DOHH2 (cell line): Measurements from ENCODE around the gene KIF16B.

ENCODE experiments used
- H3F3A ChIP-seq: fragments of 200-600 bp; sonication (generic), shearing (Covaris generic); 2 replicates; pipeline ENCODE4 v1.6.0; 2016; ENCODE audit warnings: antibody characterized with exemption, mild to moderate bottlenecking; ENCODE audit not compliant: control insufficient read depth, insufficient read depth
- H3K27ac ChIP-seq: fragments of 200-600 bp; sonication (generic); 2 replicates; pipeline ENCODE4 v1.5.1; 2014; ENCODE audit warnings: low read depth, mild to moderate bottlenecking, low read length, moderate library complexity
- H3K27me3 ChIP-seq: fragments of 200-600 bp; sonication (generic); 2 replicates; pipeline ENCODE4 v1.6.1; 2014; ENCODE audit warnings: mild to moderate bottlenecking, low read length, mixed read lengths; ENCODE audit not compliant: control insufficient read depth
- H3K36me3 ChIP-seq: fragments of 200-600 bp; sonication (generic); 2 replicates; pipeline ENCODE4 v1.6.1; 2014; ENCODE audit warnings: mild to moderate bottlenecking, low read length, moderate library complexity, mixed read lengths; ENCODE audit not compliant: control insufficient read depth
- H3K4me1 ChIP-seq: fragments of 200-600 bp; sonication (generic); 2 replicates; pipeline ENCODE4 v1.6.1; 2014; ENCODE audit warnings: mild to moderate bottlenecking, low read length, mixed read lengths; ENCODE audit not compliant: control insufficient read depth
- H3K4me2 ChIP-seq: fragments of 200-600 bp; sonication (generic); 2 replicates; pipeline ENCODE4 v1.6.0; 2014; ENCODE audit warnings: mild to moderate bottlenecking, low read length, moderate library complexity
- H3K4me3 ChIP-seq: fragments of 200-600 bp; sonication (generic); 2 replicates; pipeline ENCODE4 v1.5.1; 2014; ENCODE audit warnings: mild to moderate bottlenecking, low read length, mixed read lengths
- H3K79me2 ChIP-seq: fragments of 200-600 bp; sonication (generic); 2 replicates; pipeline ENCODE4 v1.6.1; 2014; ENCODE audit warnings: mild to moderate bottlenecking, low read length, mixed read lengths; ENCODE audit not compliant: control insufficient read depth
- H3K9me2 ChIP-seq: fragments of 200-600 bp; sonication (generic); replicated peaks from 2 replicates; pipeline ENCODE4 v1.6.1; 2014; ENCODE audit warnings: mild to moderate bottlenecking, low read length, mixed read lengths; ENCODE audit not compliant: control insufficient read depth
- H3K9me3 ChIP-seq: fragments of 200-600 bp; sonication (generic); 2 replicates; pipeline ENCODE4 v1.6.1; 2014; ENCODE audit warnings: antibody characterized with exemption, low read length, mixed read lengths; ENCODE audit not compliant: control insufficient read depth, insufficient read depth
- H4K20me1 ChIP-seq: fragments of 200-600 bp; sonication (generic); 2 replicates; pipeline ENCODE4 v1.6.0; 2014; ENCODE audit warnings: low read depth, mild to moderate bottlenecking, antibody characterized with exemption, low read length, moderate library complexity; ENCODE audit not compliant: control insufficient read depth, insufficient read depth
- CTCF ChIP-seq: fragments of 200-600 bp; sonication (generic); IDR thresholded peaks from one replicate; pipeline ENCODE4 v1.5.1; 2014; ENCODE audit warnings: antibody characterized with exemption, mild to moderate bottlenecking, low read depth, low read length; ENCODE audit not compliant: poor library complexity, severe bottlenecking
- EZH2phosphoT487 ChIP-seq: fragments of 200-600 bp; sonication (generic); IDR thresholded peaks from 2 replicates; pipeline ENCODE4 v1.6.1; 2017; ENCODE audit warnings: borderline replicate concordance, mild to moderate bottlenecking, antibody characterized with exemption, low read length, moderate library complexity, mixed read lengths

The KIF16B gene

GRCh38 chr20:16351415-16351814, 221.8 kb downstream of the KIF16B start:
- Histone ChIP-seq H3K27ac (no peak overlapping the region), H3K27me3 (no peaks in the 10 kb centered on the region), H3F3A (no peaks in the 10 kb centered on the region), H3K4me2 (no peak overlapping the region), H3K4me1 (no peaks in the 10 kb centered on the region), H3K79me2 (no peaks in the 10 kb centered on the region), H3K4me3 (no peak overlapping the region), H3K9me2 (no peaks in the 10 kb centered on the region), H3K9me3 (no peaks in the 10 kb centered on the region), H3K36me3 (no peaks in the 10 kb centered on the region), H4K20me1 (no peaks in the 10 kb centered on the region)
- TF ChIP-seq EZH2phosphoT487, result no peak
- no peak for TF ChIP-seq CTCF

DNA sequence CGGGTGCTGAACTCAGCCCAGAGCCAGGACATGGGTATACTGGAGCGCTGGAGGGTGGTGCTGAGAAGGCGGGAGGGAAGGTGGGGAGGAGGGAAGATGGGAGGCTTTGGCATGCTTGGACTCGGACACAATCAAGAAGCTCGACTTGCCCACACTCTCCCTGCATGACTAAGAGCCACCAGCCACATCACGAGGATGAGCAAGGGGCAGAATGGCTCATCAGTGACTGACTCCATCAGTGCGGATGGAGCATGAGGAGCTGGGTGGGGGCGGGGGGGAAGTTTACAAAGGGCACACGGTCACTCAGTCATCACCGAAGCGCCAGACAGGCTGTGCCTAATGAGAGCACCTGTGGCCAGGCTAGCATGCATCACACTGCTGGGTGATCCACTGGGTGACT, 222.8 kb downstream of the KIF16B start:
- no peak overlapping the region for H3K4me2 ChIP-seq
- H3K79me2 ChIP-seq, result no peaks in the 10 kb centered on the region
- H3K27ac ChIP-seq, result no peak overlapping the region

DNA sequence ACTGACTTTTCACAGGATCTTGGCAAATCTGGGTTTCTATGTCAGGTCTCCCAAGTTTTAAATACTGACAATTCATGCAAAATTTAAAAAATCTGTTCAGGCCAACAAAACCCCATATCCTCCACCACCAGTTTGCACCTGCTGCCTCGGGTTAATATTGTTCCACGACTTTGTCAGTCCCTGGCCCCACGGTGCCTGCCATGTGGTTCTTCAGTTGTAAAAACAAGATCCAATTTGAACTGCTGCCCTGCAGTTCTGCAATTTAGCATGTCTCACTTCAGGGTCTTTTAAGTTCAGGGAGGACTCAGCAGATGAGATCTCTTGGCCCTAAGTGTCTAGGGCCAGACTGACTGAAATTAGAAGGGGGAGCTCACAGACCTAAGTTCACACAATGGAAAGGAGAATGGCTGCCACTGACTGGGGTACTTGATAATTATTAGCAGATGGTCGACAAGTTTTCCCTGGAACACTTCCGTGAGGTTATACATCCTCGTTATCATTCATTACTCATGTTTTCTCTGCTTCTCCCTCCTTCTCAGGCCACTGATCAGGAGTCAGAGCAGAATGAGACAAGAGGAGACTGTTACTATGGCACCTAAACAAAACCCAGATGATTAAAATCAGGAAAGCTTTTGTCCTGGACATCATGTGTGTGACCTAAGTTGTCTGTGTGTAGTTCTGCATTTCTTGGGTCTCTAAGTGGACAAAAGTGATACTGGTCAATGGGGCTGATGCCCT, 223.6 kb downstream of the KIF16B start:
- no peaks in the 10 kb centered on the region for H3K9me2 ChIP-seq
- no peaks in the 10 kb centered on the region for H4K20me1 ChIP-seq
- H3K27me3 ChIP-seq, result no peaks in the 10 kb centered on the region
- TF ChIP-seq EZH2phosphoT487 (no peak), CTCF (no peak)
- H3K27ac ChIP-seq, result no peak overlapping the region
- no peaks in the 10 kb centered on the region for H3F3A ChIP-seq
- H3K4me3 ChIP-seq, result no peak overlapping the region
- no peaks in the 10 kb centered on the region for H3K36me3 ChIP-seq
- no peaks in the 10 kb centered on the region for H3K79me2 ChIP-seq
- no peak overlapping the region for H3K4me2 ChIP-seq
- no peaks in the 10 kb centered on the region for H3K4me1 ChIP-seq
- H3K9me3 ChIP-seq, result no peaks in the 10 kb centered on the region

More for the DNA sequence above, 222.8 kb downstream of the KIF16B start:
- Histone ChIP-seq H3K36me3 (no peaks in the 10 kb centered on the region), H3F3A (no peaks in the 10 kb centered on the region), H3K4me1 (no peaks in the 10 kb centered on the region), H3K4me3 (no peak overlapping the region), H3K9me3 (no peaks in the 10 kb centered on the region), H3K27me3 (no peaks in the 10 kb centered on the region), H3K9me2 (no peaks in the 10 kb centered on the region), H4K20me1 (no peaks in the 10 kb centered on the region)
- TF ChIP-seq EZH2phosphoT487 (no peak), CTCF (no peak)
